Endothelial cell of umbilical vein (primary cell): ENCODE data around the gene HTT. TPM values are rescaled to one million over a fixed set of nuclear protein-coding genes. Genes with fewer than 3 reads are reported as not detected.

Experiments used
- BruUV-seq: library from RNA; stranded (reverse); fragments of 400-500 nt; replicated peaks from 2 replicates; lab custom pipeline; 2021; lab: Mats Ljungman, UMichigan
- CTCF ChIA-PET: fragments of 300-600, 350-600 bp; sonication (Branson Sonifier 250); formaldehyde crosslinking; loops from one replicate; lab custom pipeline; 2021; ENCODE audit warnings: antibody characterized with exemption, inconsistent platforms; lab: Charles Lee
- POLR2A ChIA-PET: fragments of 300-600, 350-600 bp; sonication (Branson Sonifier 250); formaldehyde crosslinking; loops from one replicate; lab custom pipeline; 2021; ENCODE audit warnings: antibody characterized with exemption, inconsistent platforms; lab: Charles Lee
- DNase-seq: peaks from one replicate; pipeline ENCODE4 v3.0.0-alpha.2; 2011; ENCODE audit warnings: low read depth, low spot score
- FAIRE-seq: peaks from 2 replicates; lab custom pipeline; 2011; peaks lifted over from hg19 to GRCh38; lab: Jason Lieb, UNC
- H2AFZ ChIP-seq: 2 replicates; pipeline ENCODE4 v1.6.0; 2012; ENCODE audit warnings: low read depth, low read length, control low read depth, inconsistent platforms
- H3K27ac ChIP-seq: 2 replicates; pipeline ENCODE4 v1.5.1; 2011; ENCODE audit warnings: low read depth, mild to moderate bottlenecking, control low read depth, low read length, moderate library complexity; ENCODE audit not compliant: insufficient read depth
- H3K27me3 ChIP-seq, 2 experiments: 2 replicates each; pipeline versions ENCODE4 v1.6.0 to v1.6.1; 2011; ENCODE audit warnings: low read length in 2 of 2, mixed read lengths in 1 of 2; ENCODE audit not compliant: control insufficient read depth in 2 of 2, insufficient read depth in 2 of 2
- H3K36me3 ChIP-seq, 2 experiments: 2 replicates in 1 of 2; 3 replicates in 1 of 2; pipeline ENCODE4 v1.5.1; 2011; ENCODE audit warnings: low read length in 2 of 2, mild to moderate bottlenecking in 1 of 2, moderate library complexity in 1 of 2; ENCODE audit not compliant: control insufficient read depth in 2 of 2, insufficient read depth in 2 of 2; ENCODE audit errors: extremely low read depth in 1 of 2
- H3K4me1 ChIP-seq: 3 replicates; pipeline ENCODE4 v1.5.1; 2011; ENCODE audit warnings: mild to moderate bottlenecking, low read length; ENCODE audit not compliant: control insufficient read depth, insufficient read depth; ENCODE audit errors: extremely low read depth
- H3K4me2 ChIP-seq: 2 replicates; pipeline ENCODE4 v1.6.1; 2011; ENCODE audit warnings: low read length, control low read depth, mixed read lengths; ENCODE audit not compliant: insufficient read depth
- H3K4me3 ChIP-seq, 3 experiments: fragments of 200-600 bp in 1 of 3; sonication (generic), shearing (Covaris generic) in 1 of 3; replicated peaks in 1 of 3; 2 replicates each; pipeline ENCODE4 v1.5.1; 2011 to 2016; ENCODE audit warnings: control low read depth in 3 of 3, low read length in 3 of 3, mild to moderate bottlenecking in 2 of 3, inconsistent platforms in 1 of 3, low read depth in 1 of 3, moderate library complexity in 1 of 3; ENCODE audit not compliant: insufficient read depth in 1 of 3
- H3K79me2 ChIP-seq: 2 replicates; pipeline ENCODE4 v1.6.0; 2012; ENCODE audit warnings: low read length, inconsistent platforms; ENCODE audit not compliant: control insufficient read depth, insufficient read depth
- H3K9ac ChIP-seq: replicated peaks from 2 replicates; pipeline ENCODE3; 2011; ENCODE audit warnings: low read length, control low read depth; ENCODE audit not compliant: insufficient read depth; ENCODE audit errors: extremely low read depth
- H3K9me1 ChIP-seq: replicated peaks from 3 replicates; pipeline ENCODE4 v1.6.0; 2011; ENCODE audit warnings: mild to moderate bottlenecking, low read length; ENCODE audit not compliant: control insufficient read depth, insufficient read depth; ENCODE audit errors: extremely low read depth
- H3K9me3 ChIP-seq: replicated peaks from 2 replicates; pipeline ENCODE4 v1.5.1; 2012; ENCODE audit warnings: low read length, inconsistent platforms; ENCODE audit not compliant: control insufficient read depth, insufficient read depth
- H4K20me1 ChIP-seq: replicated peaks from 2 replicates; pipeline ENCODE3; 2011; ENCODE audit warnings: mild to moderate bottlenecking, low read length; ENCODE audit not compliant: control insufficient read depth, insufficient read depth; ENCODE audit errors: extremely low read depth
- CTCF ChIP-seq, 2 donors: IDR thresholded peaks; 1 replicate in 1 of 2; 2 replicates in 1 of 2; pipeline ENCODE4 v1.5.1; 2011; ENCODE audit warnings: low read length in 2 of 2, mild to moderate bottlenecking in 2 of 2, moderate library complexity in 2 of 2, control low read depth in 1 of 2, inconsistent platforms in 1 of 2, low read depth in 1 of 2; ENCODE audit not compliant: insufficient read depth in 1 of 2; ENCODE audit errors: extremely low read depth in 1 of 2
- EZH2 ChIP-seq: IDR thresholded peaks from 2 replicates; pipeline ENCODE4 v1.6.1; 2012; ENCODE audit warnings: borderline replicate concordance, low read depth, mild to moderate bottlenecking, moderate library complexity, low read length, inconsistent platforms; ENCODE audit not compliant: severe bottlenecking
- FOS ChIP-seq: IDR thresholded peaks from 2 replicates; pipeline ENCODE4 v1.6.1; 2011; ENCODE audit warnings: mild to moderate bottlenecking, low read length, moderate library complexity, borderline replicate concordance; ENCODE audit not compliant: insufficient read depth
- GATA2 ChIP-seq: IDR thresholded peaks from 2 replicates; pipeline ENCODE4 v1.7.0; 2011; ENCODE audit warnings: low read depth, mild to moderate bottlenecking, moderate library complexity, mixed read lengths, low read length; ENCODE audit not compliant: insufficient read length, insufficient read depth
- JUN ChIP-seq: IDR thresholded peaks from 2 replicates; pipeline ENCODE4 v1.6.1; 2011; ENCODE audit warnings: borderline replicate concordance, low read depth; ENCODE audit not compliant: insufficient read length, insufficient read depth
- MAX ChIP-seq: IDR thresholded peaks from 2 replicates; pipeline ENCODE4 v1.6.1; 2011; ENCODE audit not compliant: insufficient read depth, insufficient read length
- MYC ChIP-seq: IDR thresholded peaks from one replicate; pipeline ENCODE4 v1.6.1; 2011; ENCODE audit warnings: mild to moderate bottlenecking, low read depth, low read length
- POLR2A ChIP-seq: IDR thresholded peaks from 2 replicates; pipeline ENCODE4 v1.6.1; 2012; ENCODE audit warnings: low read depth, mild to moderate bottlenecking, control low read depth, low read length
- POLR2AphosphoS5 ChIP-seq: IDR thresholded peaks from 2 replicates; pipeline ENCODE4 v1.6.1; 2012; ENCODE audit warnings: low read depth, mild to moderate bottlenecking, control low read depth, low read length, moderate library complexity; ENCODE audit not compliant: insufficient read depth
- dilution Hi-C: fragments of 300-500 bp; cut with MboI; formaldehyde crosslinking; loops from one replicate; pipeline ENCODE4 v1.15.0; 2019; ENCODE audit warnings: low sequenced_read_pairs; ENCODE audit not compliant: extremely low pct_ligation_motif_present
- intact Hi-C: fragments of 100-400 bp; cut with micrococcal nuclease; formaldehyde crosslinking; loops from one replicate; pipeline ENCODE4 v1.10.0; 2022
- polyA plus RNA-seq, 4 experiments: library from polyadenylated mRNA; depleted of rRNA in 3 of 4; stranded (reverse) in 3 of 4; unstranded in 1 of 4; fragments of >200 nt; gene quantifications; 2 replicates each; pipeline versions ENCODE4 v1.2.1 to v1.2.3, GENCODE V29; 2011 to 2012; ENCODE audit warnings: missing spikeins in 1 of 4
- total RNA-seq: library from RNA; stranded (reverse); gene quantifications from 2 replicates; pipeline ENCODE4 v1.2.3, GENCODE V29; 2021

HTT gene
- total and polyA plus RNA-seq, 2 donors (not counting 3 experiments of a cell fraction or from before 2014, with no cell fraction given) = 15.7 to 61.2 TPM

GRCh38 chr4:3035674-3036073, 38.8 kb upstream of the HTT start:
- Histone ChIP-seq H3K79me2 (no peaks in the 10 kb centered on the region), H3K4me2 (no peak overlapping the region), H3K36me3 (no peaks in the 10 kb centered on the region), H3K27ac (no peak overlapping the region), H3K9me3 (no peaks in the 10 kb centered on the region), H3K27me3 (no peaks in the 10 kb centered on the region), H4K20me1 (no peaks in the 10 kb centered on the region), H3K9me1 (no peaks in the 10 kb centered on the region), H3K4me1 (no peaks in the 10 kb centered on the region), H3K4me3 (no peak overlapping the region), H2AFZ (no peak overlapping the region), H3K9ac (no peak overlapping the region)
- TF ChIP-seq JUN (no peak), EZH2 (no peak), GATA2 (no peak), CTCF (IDR thresholded peaks at IDR 0.05; ENCODE audit: extremely low read depth in 1 of 2, insufficient read depth in 1 of 2, low read depth in 1 of 2, low read length in 2 of 2) (no peak), MAX (no peak), MYC (no peak), POLR2AphosphoS5 (no peak), FOS (no peak), POLR2A (no peak)
- FAIRE-seq (no peak), DNase-seq (no peak)
- BruUV-seq = no TSS peak
- POLR2A ChIA-PET = no interaction called here
- dilution Hi-C loops = no loop called here
- CTCF ChIA-PET = interaction anchor here (1.2 to 2.2 kb wide), 2 partner anchors 53 to 72 kb away, joined by 3 to 5 read pairs; partner anchors contain the start of genes GRK4 and NOP14
- intact Hi-C loops = loop anchor here (2.0 to 5.0 kb wide), 2 partner anchors 57 to 73 kb away; partner anchors contain the start of genes GRK4 and NOP14
